Measurements from ENCODE around the gene DYNLT1. TPM values are rescaled to one million over a fixed set of nuclear protein-coding genes. Genes with fewer than 3 reads are reported as not detected.
A peak's percentile ranks its signal among the peaks of the same experiment; 100 is the strongest.

DYNLT1 gene
- total RNA-seq, 1 donor from 2014 or later: 138 TPM

DNA sequence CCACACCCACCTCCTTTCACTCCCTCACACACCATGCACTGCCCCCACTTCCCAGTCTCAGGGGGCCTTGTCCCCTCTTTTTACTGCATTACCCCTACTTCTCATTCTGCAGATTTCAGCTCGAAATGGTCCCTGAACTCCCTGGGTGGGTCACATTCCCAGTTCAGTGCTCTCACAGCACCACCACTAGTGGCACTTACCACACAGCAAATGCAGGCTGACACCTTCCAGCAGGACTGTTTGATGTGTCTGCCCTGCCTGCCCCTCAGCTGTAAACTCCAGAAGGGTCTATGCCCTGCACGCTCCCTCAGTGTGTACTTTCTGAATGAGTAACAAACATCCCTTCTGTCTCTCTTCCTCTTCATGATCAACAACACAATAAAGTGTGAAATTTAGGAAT, 4.0 kb downstream of the DYNLT1 start:
- Mint-ChIP-seq H3K27ac (peak overlapping the region; percentile 67), H3K9me3 (no peaks in the 10 kb centered on the region), H3K36me3 (peaks cover 32% of the 10 kb centered on the region), H3K4me1 (ENCODE audit: unreplicated experiment) (peaks cover 44% of the 10 kb centered on the region), H3K4me3 (peak overlapping the region; percentile 1), H3K27me3 (no peaks in the 10 kb centered on the region)
- TF ChIP-seq, protein P1, sequence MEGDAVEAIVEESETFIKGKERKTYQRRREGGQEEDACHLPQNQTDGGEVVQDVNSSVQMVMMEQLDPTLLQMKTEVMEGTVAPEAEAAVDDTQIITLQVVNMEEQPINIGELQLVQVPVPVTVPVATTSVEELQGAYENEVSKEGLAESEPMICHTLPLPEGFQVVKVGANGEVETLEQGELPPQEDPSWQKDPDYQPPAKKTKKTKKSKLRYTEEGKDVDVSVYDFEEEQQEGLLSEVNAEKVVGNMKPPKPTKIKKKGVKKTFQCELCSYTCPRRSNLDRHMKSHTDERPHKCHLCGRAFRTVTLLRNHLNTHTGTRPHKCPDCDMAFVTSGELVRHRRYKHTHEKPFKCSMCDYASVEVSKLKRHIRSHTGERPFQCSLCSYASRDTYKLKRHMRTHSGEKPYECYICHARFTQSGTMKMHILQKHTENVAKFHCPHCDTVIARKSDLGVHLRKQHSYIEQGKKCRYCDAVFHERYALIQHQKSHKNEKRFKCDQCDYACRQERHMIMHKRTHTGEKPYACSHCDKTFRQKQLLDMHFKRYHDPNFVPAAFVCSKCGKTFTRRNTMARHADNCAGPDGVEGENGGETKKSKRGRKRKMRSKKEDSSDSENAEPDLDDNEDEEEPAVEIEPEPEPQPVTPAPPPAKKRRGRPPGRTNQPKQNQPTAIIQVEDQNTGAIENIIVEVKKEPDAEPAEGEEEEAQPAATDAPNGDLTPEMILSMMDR (conservative IDR thresholded peaks at IDR 0.05): no peak
- peak; percentile 34 for DNase-seq (ENCODE audit: extremely low spot score, unreplicated experiment)

DNA sequence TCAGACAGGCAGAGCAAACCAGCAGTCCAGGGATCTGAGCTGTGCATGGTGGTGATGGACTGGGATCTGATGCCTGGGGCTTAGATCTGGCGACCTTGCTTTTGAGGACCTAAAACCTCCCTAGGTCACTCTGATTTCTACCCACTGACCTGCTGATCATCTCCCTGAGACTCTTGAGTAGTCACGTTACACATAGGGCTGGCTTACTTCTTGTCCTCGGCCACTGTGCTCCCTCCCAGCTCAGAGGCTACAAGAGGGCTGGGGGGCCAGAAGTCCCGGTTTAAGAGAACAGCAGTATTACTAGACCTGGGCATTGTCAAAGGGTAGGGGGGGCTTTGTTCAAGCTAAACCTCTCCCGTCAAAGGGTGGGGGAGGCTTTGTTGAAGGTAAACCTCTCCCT, 5.5 kb downstream of the DYNLT1 start:
- TF ChIP-seq, protein P1 (conservative IDR thresholded peaks at IDR 0.05): no peak
- H3K9me3 Mint-ChIP-seq: no peaks in the 10 kb centered on the region
- H3K4me3 Mint-ChIP-seq: no peak overlapping the region
- no peak overlapping the region for H3K27ac Mint-ChIP-seq
- DNase-seq (ENCODE audit: extremely low spot score, unreplicated experiment): no peak
- no peaks in the 10 kb centered on the region for H3K27me3 Mint-ChIP-seq
- peaks cover 34% of the 10 kb centered on the region for H3K36me3 Mint-ChIP-seq
- H3K4me1 Mint-ChIP-seq (ENCODE audit: unreplicated experiment): peaks cover 37% of the 10 kb centered on the region

DNA sequence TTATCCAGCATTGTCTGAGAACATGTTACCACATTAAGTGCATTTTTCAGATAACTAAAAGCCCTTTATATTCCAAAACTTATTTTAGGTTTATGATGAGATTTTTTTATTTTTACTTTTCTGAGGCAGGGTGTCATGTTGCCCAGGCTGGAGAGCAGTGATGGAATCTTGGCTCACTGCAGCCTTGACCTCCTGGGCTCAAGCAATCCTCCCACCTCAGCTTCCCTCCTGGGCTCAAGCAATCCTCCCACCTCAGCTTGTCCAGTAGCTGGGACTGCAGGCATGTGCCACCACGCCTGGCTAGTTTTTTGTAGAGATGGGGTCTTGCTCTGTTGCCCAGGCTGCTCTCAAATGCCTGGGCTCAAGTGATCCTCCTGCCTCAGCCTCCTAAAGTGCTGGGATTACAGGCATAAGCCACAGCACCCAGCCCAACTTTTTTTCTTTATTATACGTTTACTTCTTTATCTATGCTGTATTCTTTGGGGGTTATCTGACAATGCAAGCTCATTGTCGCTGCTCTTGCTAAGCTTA, 6.2 kb downstream of the DYNLT1 start:
- TF ChIP-seq, protein P1 (conservative IDR thresholded peaks at IDR 0.05): no peak
- Mint-ChIP-seq H3K27ac (no peak overlapping the region), H3K4me3 (no peak overlapping the region), H3K4me1 (ENCODE audit: unreplicated experiment) (peaks cover 37% of the 10 kb centered on the region), H3K9me3 (no peaks in the 10 kb centered on the region), H3K27me3 (no peaks in the 10 kb centered on the region), H3K36me3 (peaks cover 35% of the 10 kb centered on the region)
- DNase-seq (ENCODE audit: extremely low spot score, unreplicated experiment): no peak

DNA sequence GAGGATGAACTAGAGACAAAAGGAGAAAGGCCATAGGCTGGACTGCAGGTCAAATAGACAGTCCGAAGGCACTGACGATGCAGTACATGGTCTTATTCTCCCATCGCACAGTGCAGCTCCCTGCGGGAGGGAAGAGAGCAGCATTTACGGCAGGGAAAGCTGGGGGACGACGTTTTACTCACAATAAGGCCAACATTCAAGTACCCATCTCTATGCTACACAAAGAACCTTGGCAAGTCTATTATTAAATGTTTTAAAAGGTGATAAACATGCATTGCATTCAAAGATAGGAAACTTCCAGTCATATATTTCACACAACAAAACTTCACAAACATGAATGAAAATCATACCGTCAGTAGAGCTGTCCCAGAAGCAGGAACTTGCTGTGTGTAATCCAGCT, 7.8 kb downstream of the DYNLT1 start:
- TF ChIP-seq, protein P1 (conservative IDR thresholded peaks at IDR 0.05): no peak
- no peak overlapping the region for H3K4me3 Mint-ChIP-seq
- no peak for DNase-seq (ENCODE audit: extremely low spot score, unreplicated experiment)
- H3K27ac Mint-ChIP-seq: peak overlapping the region; percentile 15
- H3K4me1 Mint-ChIP-seq (ENCODE audit: unreplicated experiment): peaks cover 24% of the 10 kb centered on the region
- peaks cover 36% of the 10 kb centered on the region for H3K36me3 Mint-ChIP-seq
- no peaks in the 10 kb centered on the region for H3K9me3 Mint-ChIP-seq
- H3K27me3 Mint-ChIP-seq: no peaks in the 10 kb centered on the region

DNA sequence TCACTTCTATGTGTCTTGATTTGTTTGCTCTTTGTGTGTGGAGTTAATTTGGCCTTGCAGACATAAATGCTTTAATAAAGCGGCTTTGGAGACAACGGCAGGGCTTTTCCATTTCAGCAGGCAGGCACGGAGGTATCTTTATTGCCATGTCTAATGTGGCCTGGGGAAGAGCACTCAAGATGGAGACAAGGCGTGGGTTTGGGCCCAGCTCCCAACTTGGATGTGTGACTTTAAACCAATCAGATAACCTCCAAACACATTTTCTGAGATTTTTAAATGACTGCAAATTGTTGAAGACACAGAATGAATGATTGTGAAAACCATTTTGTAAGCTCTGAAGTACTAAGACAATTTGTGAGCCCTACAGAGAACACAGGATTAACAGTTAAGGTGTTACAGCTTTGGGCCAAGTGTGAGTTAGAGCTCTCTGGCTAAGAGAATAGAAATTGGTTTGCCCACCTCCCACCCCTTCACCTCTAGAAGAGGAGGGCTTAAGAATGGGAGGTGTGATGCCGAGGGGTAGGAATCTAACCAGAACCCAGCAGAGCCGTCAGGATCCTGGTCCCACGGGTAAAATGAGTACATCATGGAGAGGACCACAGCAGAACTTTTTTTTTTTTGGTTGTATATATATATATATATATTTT, 9.0 kb downstream of the DYNLT1 start:
- peaks cover 21% of the 10 kb centered on the region for H3K4me1 Mint-ChIP-seq (ENCODE audit: unreplicated experiment)
- H3K36me3 Mint-ChIP-seq: peaks cover 40% of the 10 kb centered on the region
- DNase-seq (ENCODE audit: extremely low spot score, unreplicated experiment): no peak
- no peaks in the 10 kb centered on the region for H3K9me3 Mint-ChIP-seq
- H3K27me3 Mint-ChIP-seq: no peaks in the 10 kb centered on the region
- H3K4me3 Mint-ChIP-seq: no peak overlapping the region
- TF ChIP-seq, protein P1 (conservative IDR thresholded peaks at IDR 0.05): no peak
- H3K27ac Mint-ChIP-seq: no peak overlapping the region

Data from type B pancreatic cell (in vitro differentiated cells).